CD4-positive, alpha-beta T cell treated with Interleukin-17A for 4 hours (primary cell): Measurements from ENCODE around the gene FAM222A.

Experiments
- DNase-seq: peaks from one replicate; pipeline ENCODE4 v3.0.0-alpha.2; 2020; ENCODE audit warnings: mixed read lengths

The FAM222A gene

GRCh38 chr12:109713187-109714070, at the start of gene FAM222A:
Gene FAM222A, plus strand, starts transcription at chr12:109713825. Its CDS starts 30,322 bp downstream, at chr12:109744147.
- DNase-seq = peak; percentile 98

- no peak for DNase-seq
Observed at GRCh38 chr12:109664402-109664801, 49.2 kb upstream of the FAM222A start.

DNA sequence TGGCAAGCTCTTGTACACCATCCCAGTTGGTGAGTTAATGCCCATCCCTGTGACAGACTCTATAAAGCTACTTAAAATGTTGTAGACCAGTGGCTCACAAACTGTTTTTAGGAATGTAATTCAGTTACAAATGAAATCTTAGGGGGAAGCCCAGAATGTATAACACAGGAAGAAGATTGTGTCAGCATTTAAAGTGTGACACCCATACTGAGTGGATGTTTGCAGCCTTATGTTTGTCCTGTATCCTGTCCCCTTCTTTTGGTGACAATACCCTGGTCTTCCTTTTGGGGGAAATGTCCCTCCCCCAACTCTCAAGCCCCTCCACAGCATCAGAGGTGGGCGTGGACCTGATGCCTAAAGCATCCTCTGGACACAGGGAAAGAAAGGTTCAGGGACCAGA, 47.6 kb upstream of the FAM222A start:
- DNase-seq = no peak

GRCh38 chr12:109670731-109671130, 42.9 kb upstream of the FAM222A start:
- no peak for DNase-seq

DNA sequence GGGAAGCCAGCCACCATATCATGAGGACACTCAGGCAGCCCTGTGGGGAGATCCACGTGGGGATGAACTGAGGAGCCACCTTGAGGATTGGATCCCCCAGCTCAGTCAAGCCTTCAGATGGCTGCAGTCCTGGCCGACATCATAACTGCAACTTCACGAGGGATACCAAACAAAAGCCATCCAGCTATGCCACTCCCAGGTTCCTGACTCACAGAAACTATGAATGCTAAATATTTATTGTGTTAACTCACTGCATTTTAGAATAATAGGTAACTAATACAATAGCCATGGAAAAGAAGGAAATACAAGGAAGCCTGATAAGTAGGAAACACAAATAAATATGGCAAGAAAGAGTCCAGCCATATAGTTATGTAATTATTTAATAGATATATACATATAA, 42.1 kb upstream of the FAM222A start:
- no peak for DNase-seq

DNA sequence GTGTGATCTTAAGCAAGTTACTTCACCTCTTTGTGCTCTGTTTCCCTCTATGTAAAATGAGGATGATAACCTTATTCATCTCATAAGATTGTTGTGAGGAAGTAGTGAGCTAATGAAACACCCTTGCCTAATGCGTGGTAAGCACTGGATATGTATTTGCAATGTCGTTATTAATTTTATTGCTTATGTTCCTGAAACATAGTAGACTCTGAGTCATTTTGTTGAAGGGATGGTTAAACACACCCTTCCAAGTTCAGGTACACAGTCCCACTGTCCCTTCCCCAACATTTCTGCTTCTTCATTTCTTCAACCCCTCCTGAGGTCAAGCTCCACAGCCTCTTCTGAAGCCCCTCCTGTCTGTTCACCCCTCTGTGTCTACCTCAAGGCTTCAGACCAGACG, 40.2 kb upstream of the FAM222A start:
- no peak for DNase-seq

- DNase-seq = no peak
Observed at GRCh38 chr12:109673884-109674283, 39.7 kb upstream of the FAM222A start.

- DNase-seq = no peak
Observed at GRCh38 chr12:109675411-109675810, 38.2 kb upstream of the FAM222A start.

DNA sequence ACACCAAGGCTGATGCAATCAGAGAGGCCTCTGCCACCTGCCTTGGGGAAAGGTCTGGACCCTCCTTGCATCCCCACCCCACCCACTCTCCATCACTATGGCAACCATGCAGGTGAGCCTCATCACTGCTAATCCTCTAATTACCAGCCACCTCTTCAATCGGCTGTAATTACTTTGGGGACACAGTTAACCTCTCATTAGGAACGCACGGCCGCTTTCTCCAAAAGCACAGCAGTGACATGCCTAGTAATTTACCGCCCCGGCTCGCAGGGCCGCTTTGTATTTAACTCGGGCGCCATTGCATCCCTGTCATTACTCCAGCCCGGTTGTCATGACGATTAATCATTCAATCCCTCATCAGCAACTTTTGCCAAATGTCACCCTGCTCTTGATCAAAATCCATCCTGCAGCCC, 36.3 kb upstream of the FAM222A start:
- DNase-seq = no peak

- DNase-seq = no peak
Observed at GRCh38 chr12:109678719-109679118, 34.9 kb upstream of the FAM222A start.

- no peak for DNase-seq
Observed at GRCh38 chr12:109679501-109680263, 33.9 kb upstream of the FAM222A start.

- DNase-seq = no peak
Observed at GRCh38 chr12:109680264-109681005, 33.2 kb upstream of the FAM222A start.

DNA sequence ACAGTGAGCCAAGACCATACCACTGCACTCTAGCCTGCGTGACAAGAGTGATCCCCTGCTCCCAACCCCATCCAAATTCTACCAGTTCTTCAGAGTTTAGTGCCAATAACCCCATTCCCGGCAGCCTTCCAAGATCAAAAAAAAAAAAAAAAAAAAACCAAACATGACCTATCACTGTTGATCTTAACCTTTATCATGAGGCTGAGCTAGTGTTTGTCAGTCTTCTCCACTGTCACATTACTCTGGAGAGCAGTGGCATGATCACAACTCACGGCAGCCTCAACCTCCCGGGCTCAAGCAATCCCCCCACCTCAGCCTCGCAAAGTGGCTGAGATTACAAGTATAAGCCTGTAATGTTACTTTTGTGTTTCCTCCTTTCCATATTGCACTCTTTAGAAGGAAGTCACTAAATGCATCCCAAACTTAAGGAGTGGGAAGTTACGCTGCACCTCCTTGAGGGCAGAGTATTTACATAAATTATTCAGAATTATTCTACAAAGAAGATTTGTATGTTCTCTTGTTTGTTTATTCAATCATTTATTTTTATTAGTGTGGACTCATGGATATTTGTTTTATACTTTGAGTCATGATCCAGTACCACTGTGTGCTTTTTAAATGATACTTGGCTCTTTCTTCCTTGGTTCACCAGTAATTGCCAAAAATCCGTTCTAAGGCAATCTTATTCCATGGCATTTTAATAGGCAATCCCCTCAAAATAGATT, 31.5 kb upstream of the FAM222A start:
- DNase-seq = no peak

- DNase-seq = no peak
Observed at GRCh38 chr12:109682708-109683060, 30.9 kb upstream of the FAM222A start.

- no peak for DNase-seq
Observed at GRCh38 chr12:109683316-109683715, 30.3 kb upstream of the FAM222A start.

GRCh38 chr12:109685574-109686447, 27.8 kb upstream of the FAM222A start:
- no peak for DNase-seq

GRCh38 chr12:109686523-109686922, 27.1 kb upstream of the FAM222A start:
- no peak for DNase-seq

DNA sequence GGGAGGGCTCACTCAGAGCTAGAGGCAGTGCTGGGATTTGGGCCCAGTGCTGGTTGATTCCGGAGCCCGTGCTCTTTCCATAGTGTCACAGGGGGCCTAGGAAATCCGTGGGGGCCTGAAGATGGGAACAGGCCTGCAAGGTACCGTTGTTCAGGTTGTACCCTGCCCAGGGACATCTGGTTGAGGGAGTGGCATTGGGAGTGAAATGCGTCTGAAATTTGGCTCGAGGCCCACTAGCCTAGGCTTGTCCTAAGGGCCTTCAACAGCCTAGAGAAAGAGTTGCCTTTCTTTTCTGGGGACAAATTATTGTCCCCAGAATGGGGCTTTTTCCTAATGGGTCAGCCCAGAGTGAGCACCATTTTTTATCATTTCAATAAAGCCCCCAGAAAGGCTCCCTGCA, 26.4 kb upstream of the FAM222A start:
- DNase-seq = no peak

GRCh38 chr12:109689426-109689825, 24.2 kb upstream of the FAM222A start:
- DNase-seq = no peak

- no peak for DNase-seq
Observed at GRCh38 chr12:109693160-109693559, 20.5 kb upstream of the FAM222A start.
